Ascending aorta (tissue), 2 donors: ENCODE data around the gene KCNH1. TPM values are rescaled to one million over a fixed set of nuclear protein-coding genes. Genes with fewer than 3 reads are reported as not detected.

ENCODE experiments used
- DNase-seq, 2 donors: peaks; one replicate each; pipeline ENCODE4 v3.0.0-alpha.2; 2019; ENCODE audit warnings: low spot score in 2 of 2
- H3K27ac ChIP-seq, 2 donors: fragments of 200-600 bp; sonication (generic); one replicate each; pipeline ENCODE4 v1.5.1; 2016 to 2017; ENCODE audit warnings: mild to moderate bottlenecking in 1 of 2
- H3K27me3 ChIP-seq: fragments of 200-600 bp; sonication (generic); one replicate; pipeline ENCODE4 v1.5.1; 2017
- H3K36me3 ChIP-seq, 2 donors: fragments of 200-600 bp; sonication (generic); one replicate each; pipeline ENCODE4 v1.5.1; 2016
- H3K4me1 ChIP-seq, 2 donors: fragments of 200-600 bp; sonication (generic); one replicate each; pipeline ENCODE4 v1.5.1; 2016 to 2017; ENCODE audit warnings: mild to moderate bottlenecking in 1 of 2
- H3K4me3 ChIP-seq, 2 donors: fragments of 200-600 bp; sonication (generic); one replicate each; pipeline ENCODE4 v1.5.1; 2016 to 2017; ENCODE audit warnings: mild to moderate bottlenecking in 1 of 2
- H3K9me3 ChIP-seq, 2 donors: fragments of 200-600 bp; sonication (generic); one replicate each; pipeline ENCODE4 v1.5.1; 2016
- intact Hi-C: fragments of 100-400 bp; cut with DNase I; formaldehyde crosslinking; loops from one replicate; pipeline ENCODE4 v1.15.1; 2023
- total RNA-seq: library from RNA; depleted of rRNA; stranded (reverse); fragments of >200 nt; gene quantifications from one replicate; pipeline ENCODE4 v1.1.0, GENCODE V29; 2016
- TF ChIP-seq, protein P1 (sequence below), 3 experiments: fragments of 200-600 bp in 2 of 3; fragments of 450-650 bp in 1 of 3; sonication (generic) in 2 of 3; IDR thresholded peaks; one replicate each; pipeline ENCODE4 v1.5.1; 2016 to 2019; ENCODE audit warnings: antibody characterized with exemption in 3 of 3, mild to moderate bottlenecking in 1 of 3, moderate library complexity in 1 of 3

Gene KCNH1
- total RNA-seq, 1 donor from 2014 or later, result not detected

DNA sequence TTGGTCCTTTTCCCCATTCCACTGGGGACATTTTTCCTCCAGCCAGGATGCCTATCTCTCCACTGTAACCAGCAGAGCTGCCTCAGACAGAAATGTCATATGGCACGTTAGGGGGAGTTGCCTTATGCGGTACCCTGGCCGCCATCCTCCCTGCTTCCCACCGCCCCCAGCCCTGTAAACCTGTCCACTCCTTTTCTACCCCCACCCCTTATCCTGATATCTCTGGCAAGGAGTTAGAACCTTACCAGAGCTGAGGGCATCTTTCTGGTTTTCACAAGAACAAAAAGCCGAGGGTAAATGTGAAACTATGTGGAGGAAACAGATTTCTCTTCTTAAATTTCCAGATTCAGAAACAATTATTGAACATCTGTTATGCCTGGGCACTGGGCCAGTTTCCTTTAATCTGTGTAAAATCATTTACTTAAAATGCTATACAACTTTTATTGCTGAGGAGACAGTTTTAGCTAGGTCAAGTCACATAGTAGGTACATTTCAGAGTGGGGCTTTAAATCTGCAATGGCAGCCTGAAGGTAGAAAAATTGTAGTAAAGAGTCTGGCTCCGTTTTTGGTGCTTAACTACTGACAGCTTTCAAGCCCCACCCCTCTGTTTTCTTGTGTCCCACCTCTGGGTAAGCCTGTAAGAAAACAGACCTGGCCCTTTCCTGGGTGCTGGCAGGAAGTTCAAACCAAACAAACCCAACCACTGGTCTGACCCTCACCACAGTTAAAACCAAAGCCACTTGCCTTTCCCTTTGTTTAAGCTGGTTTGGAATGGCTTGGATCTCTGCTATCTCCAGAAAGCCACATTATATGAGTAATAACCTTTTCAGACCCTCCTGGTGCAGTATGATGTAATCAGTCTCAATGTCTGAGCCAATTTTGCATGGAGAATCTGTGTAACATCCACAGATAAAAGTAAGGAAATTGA, 486.3 kb downstream of the KCNH1 start:
- no peak for DNase-seq
- intact Hi-C loops, result no loop called here
- TF ChIP-seq, protein P1, sequence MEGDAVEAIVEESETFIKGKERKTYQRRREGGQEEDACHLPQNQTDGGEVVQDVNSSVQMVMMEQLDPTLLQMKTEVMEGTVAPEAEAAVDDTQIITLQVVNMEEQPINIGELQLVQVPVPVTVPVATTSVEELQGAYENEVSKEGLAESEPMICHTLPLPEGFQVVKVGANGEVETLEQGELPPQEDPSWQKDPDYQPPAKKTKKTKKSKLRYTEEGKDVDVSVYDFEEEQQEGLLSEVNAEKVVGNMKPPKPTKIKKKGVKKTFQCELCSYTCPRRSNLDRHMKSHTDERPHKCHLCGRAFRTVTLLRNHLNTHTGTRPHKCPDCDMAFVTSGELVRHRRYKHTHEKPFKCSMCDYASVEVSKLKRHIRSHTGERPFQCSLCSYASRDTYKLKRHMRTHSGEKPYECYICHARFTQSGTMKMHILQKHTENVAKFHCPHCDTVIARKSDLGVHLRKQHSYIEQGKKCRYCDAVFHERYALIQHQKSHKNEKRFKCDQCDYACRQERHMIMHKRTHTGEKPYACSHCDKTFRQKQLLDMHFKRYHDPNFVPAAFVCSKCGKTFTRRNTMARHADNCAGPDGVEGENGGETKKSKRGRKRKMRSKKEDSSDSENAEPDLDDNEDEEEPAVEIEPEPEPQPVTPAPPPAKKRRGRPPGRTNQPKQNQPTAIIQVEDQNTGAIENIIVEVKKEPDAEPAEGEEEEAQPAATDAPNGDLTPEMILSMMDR (IDR thresholded peaks at IDR 0.05), result no peak
- Histone ChIP-seq H3K4me1 (no peaks in the 10 kb centered on the region), H3K36me3 (no peaks in the 10 kb centered on the region), H3K27ac (no peak overlapping the region), H3K9me3 (no peaks in the 10 kb centered on the region), H3K27me3 (no peaks in the 10 kb centered on the region), H3K4me3 (no peak overlapping the region)

DNA sequence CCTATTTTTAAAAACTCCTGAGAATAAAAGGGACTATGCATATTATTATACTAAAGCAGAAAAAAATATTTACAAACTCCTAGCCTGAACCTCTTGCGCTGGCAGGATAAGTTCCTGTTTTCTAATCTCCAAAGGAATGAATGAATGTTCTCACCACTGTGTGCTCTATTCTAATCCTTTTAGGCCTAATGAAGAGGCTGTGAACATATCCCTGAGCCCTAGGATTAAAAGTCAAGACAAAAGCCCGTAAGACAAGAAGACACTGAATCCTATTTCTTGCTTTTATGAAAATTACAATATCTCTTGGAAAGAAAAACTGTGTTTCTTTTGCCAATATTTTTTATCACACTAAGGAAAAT, 487.7 kb downstream of the KCNH1 start:
- Histone ChIP-seq H3K27me3 (no peaks in the 10 kb centered on the region), H3K9me3 (no peaks in the 10 kb centered on the region), H3K36me3 (no peaks in the 10 kb centered on the region), H3K27ac (no peak overlapping the region), H3K4me3 (no peak overlapping the region), H3K4me1 (no peaks in the 10 kb centered on the region)
- intact Hi-C loops, result no loop called here
- no peak for DNase-seq
- TF ChIP-seq, protein P1 (IDR thresholded peaks at IDR 0.05), result no peak

DNA sequence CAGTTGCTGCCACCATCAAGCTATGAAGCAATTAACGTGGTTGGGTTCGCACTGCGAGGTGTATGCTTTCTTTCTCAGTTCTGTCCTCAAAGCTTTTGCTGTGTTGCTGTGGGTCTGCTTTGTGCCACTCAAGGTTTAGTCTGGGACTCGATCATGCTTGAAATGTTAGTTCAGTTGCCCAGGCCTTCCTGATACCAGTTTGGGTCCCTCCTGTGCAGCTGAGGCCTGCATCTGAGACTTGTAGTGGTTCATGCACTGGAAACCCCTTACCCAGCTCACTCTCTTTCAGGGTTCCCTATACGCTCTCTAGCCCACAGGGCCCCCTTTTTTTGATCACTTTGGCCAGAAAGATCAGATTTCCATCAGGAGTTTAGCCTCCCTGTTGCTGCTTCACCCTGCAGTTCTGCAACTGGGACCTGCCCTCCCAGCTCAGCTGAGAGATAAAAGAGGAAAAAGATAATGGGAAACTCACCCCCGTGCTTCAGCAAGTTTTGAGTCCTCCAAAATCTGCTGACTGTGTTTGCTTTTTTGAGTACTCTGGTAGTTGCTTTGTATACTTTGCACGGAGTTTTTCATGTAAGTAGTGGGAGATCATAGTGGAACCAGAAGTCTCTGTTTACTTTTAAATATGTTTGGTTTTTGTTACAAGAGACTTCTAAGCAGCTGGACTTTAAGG, 488.2 kb downstream of the KCNH1 start:
- Histone ChIP-seq H3K4me3 (no peak overlapping the region), H3K36me3 (no peaks in the 10 kb centered on the region), H3K27me3 (no peaks in the 10 kb centered on the region), H3K9me3 (no peaks in the 10 kb centered on the region), H3K27ac (no peak overlapping the region), H3K4me1 (no peaks in the 10 kb centered on the region)
- no peak for DNase-seq
- intact Hi-C loops, result no loop called here
- TF ChIP-seq, protein P1 (IDR thresholded peaks at IDR 0.05), result no peak

DNA sequence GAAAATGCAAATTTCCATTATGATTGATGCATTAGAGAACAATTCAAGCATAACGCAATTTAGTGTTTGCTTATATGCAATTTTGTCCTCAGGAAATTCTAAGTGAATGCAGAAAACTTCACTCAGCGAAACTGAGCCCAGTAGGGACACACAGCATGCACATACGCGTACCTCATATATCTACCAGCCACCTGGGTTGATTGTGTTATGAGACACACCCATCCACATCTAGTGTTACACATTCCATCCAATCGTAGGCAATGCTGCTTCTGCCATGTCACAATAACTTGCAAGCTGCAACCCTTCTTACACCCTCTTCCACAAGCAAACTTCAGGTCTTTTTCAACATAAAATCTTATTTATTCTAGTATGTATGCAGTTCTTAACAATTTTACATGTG, 492.4 kb downstream of the KCNH1 start:
- TF ChIP-seq, protein P1 (IDR thresholded peaks at IDR 0.05), result no peak
- DNase-seq, result no peak
- intact Hi-C loops, result no loop called here
- Histone ChIP-seq H3K4me1 (no peaks in the 10 kb centered on the region), H3K36me3 (no peaks in the 10 kb centered on the region), H3K9me3 (no peaks in the 10 kb centered on the region), H3K27ac (no peak overlapping the region), H3K27me3 (no peaks in the 10 kb centered on the region), H3K4me3 (no peak overlapping the region)

DNA sequence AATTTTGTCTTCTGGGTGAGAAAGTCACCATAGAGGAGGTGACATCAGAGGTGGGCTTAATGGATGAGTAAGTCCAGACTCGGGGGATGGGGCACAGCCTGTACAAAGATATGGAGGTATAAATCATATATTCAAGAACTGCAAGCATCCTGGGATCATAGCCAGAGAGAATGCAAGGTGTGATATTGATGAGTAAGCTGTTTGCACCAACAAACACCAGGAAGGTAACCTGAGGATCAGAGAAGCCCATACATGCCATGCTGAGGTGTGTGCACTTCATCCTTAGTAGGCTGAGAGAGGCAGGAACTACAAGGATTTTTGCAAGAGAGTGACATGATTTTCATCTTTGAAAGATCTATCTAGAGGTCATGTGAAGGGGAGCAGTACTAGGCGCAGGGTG, 498.8 kb downstream of the KCNH1 start:
- Histone ChIP-seq H3K9me3 (no peaks in the 10 kb centered on the region), H3K27me3 (no peaks in the 10 kb centered on the region), H3K36me3 (no peaks in the 10 kb centered on the region), H3K4me1 (no peaks in the 10 kb centered on the region), H3K4me3 (no peak overlapping the region), H3K27ac (no peak overlapping the region)
- intact Hi-C loops, result no loop called here
- TF ChIP-seq, protein P1 (IDR thresholded peaks at IDR 0.05), result no peak
- no peak for DNase-seq
